ENCODE data around the gene ACD. TPM values are rescaled to one million over a fixed set of nuclear protein-coding genes. Genes with fewer than 3 reads are reported as not detected.
A peak's percentile ranks its signal among the peaks of the same experiment; 100 is the strongest.

The ACD gene
- total RNA-seq, 2 donors from 2014 or later = 11.4 to 33.6 TPM

DNA sequence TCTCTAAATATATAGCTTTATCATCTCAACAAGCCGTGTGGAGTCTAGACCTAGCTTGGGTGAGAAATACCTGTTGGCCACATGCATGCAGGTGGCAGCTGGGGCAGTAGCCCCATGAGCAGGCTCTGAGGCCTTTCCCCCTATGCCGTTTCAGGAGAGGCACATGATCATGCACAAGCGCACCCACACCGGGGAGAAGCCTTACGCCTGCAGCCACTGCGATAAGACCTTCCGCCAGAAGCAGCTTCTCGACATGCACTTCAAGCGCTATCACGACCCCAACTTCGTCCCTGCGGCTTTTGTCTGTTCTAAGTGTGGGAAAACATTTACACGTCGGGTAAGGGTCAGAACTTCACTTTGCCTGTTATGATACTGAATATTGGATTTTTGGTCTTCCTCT lies 31.8 kb downstream of the ACD start:
- Histone ChIP-seq H3K4me1 (no peaks in the 10 kb centered on the region), H3K9me3 (no peaks in the 10 kb centered on the region), H3K27me3 (no peaks in the 10 kb centered on the region), H3K27ac (no peak overlapping the region), H3K4me3 (no peak overlapping the region), H3K36me3 (replicated peaks in 1 of 2; ENCODE audit: insufficient read depth in 1 of 2, low read depth in 2 of 2) (peaks cover 6 to 40% of the 10 kb centered on the region in 2 donors)
- TF ChIP-seq POLR2A (IDR thresholded peaks at IDR 0.05) (no peak), CTCF (IDR thresholded peaks at IDR 0.05) (no peak)
- intact Hi-C loops (cut with DNase I) = no loop called here
- 91 to 95% methylated on average over 10 to 14 of the region's 14 CpGs for WGBS, 2 donors
- ATAC-seq (no peak), DNase-seq (no peak)

GRCh38 chr16:67613808-67614207 lies 46.3 kb downstream of the ACD start:
- Histone ChIP-seq H3K4me3 (no peak overlapping the region), H3K9me3 (no peaks in the 10 kb centered on the region), H3K27ac (no peak overlapping the region), H3K4me1 (no peaks in the 10 kb centered on the region), H3K27me3 (no peaks in the 10 kb centered on the region), H3K36me3 (replicated peaks in 1 of 2; ENCODE audit: insufficient read depth in 1 of 2, low read depth in 2 of 2) (peaks cover 0 to 17% of the 10 kb centered on the region in 2 donors)
- no peak for ATAC-seq
- DNase-seq = peak in 2 of 4 donors; percentile 16
- TF ChIP-seq POLR2A (IDR thresholded peaks at IDR 0.05) (no peak), CTCF (IDR thresholded peaks at IDR 0.05) (no peak)
- intact Hi-C loops (cut with DNase I) = no loop called here
- 90 to 91% methylated on average over 10 of the region's 10 CpGs for whole genome bisulfite sequencing, 2 donors

DNA sequence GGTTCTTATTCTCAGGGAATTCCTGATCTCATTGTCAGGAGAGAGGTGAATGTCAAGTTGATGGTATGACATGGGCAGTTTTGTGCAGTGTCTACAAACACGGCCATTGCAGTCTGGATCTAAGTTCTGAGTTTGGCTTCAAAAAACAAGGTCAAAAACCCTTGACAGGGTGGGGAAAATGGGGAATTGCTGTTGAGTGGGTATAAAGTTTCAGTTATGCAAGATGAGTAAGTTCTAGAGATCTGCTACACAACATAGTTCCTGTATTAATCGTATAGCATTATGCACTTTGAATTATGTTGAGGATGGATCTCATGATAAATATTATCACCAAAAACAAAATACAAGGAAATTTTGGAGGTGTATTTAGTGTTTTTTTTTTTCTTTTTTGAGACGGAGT lies 51.7 kb downstream of the ACD start:
- H3K9me3 ChIP-seq = no peaks in the 10 kb centered on the region
- H3K36me3 ChIP-seq (replicated peaks in 1 of 2; ENCODE audit: insufficient read depth in 1 of 2, low read depth in 2 of 2) = peaks cover 0 to 9% of the 10 kb centered on the region in 2 donors
- no peaks in the 10 kb centered on the region for H3K27me3 ChIP-seq
- TF ChIP-seq CTCF (IDR thresholded peaks at IDR 0.05) (no peak), POLR2A (IDR thresholded peaks at IDR 0.05) (no peak)
- intact Hi-C loops (cut with DNase I) = no loop called here
- no peak overlapping the region for H3K27ac ChIP-seq
- DNase-seq (no peak), ATAC-seq (no peak)
- no peak overlapping the region for H3K4me3 ChIP-seq
- H3K4me1 ChIP-seq = no peaks in the 10 kb centered on the region
- WGBS, 2 donors = 86 to 95% methylated on average over 3 of the region's 3 CpGs

Other genes starting within 250 kb of the ACD start
- 10 to 100 TPM; 13.0 to 57.0 TPM for gene ZDHHC1, start 243.8 kb downstream of the ACD start, total RNA-seq
- gene HSD11B2, start 229.1 kb downstream of the ACD start, total RNA-seq = 10 to 100 TPM in 1 of 2 donors, 1 to 10 TPM in 1; 5.4 to 13.8 TPM
- gene ATP6V0D1, start 179.1 kb downstream of the ACD start, total RNA-seq = 100 to 1,000 TPM in 1 of 2 donors, 10 to 100 TPM in 1; 53.7 to 102 TPM
- not detected for gene AGRP, start 176.7 kb downstream of the ACD start, total RNA-seq
- gene RIPOR1, start 131.4 kb downstream of the ACD start, total RNA-seq = 10 to 100 TPM; 37.9 to 62.6 TPM
- 10 to 100 TPM; 24.4 to 33.0 TPM for gene CTCF, start 97.7 kb downstream of the ACD start, total RNA-seq
- 1 to 10 TPM in 1 of 2 donors, under 1 TPM in 1; 0.52 to 2.3 TPM for gene CARMIL2, start 15.1 kb downstream of the ACD start, total RNA-seq
- gene PARD6A, start 700 bp upstream of the ACD start, total RNA-seq = 10 to 100 TPM; 21.1 to 22.8 TPM
- 10 to 100 TPM; 68.0 to 91.0 TPM for gene ENKD1, start 6.5 kb upstream of the ACD start, total RNA-seq
- gene C16orf86, start 6.6 kb upstream of the ACD start, total RNA-seq = 1 to 10 TPM; 7.5 to 9.6 TPM
- 10 to 100 TPM; 15.8 to 18.1 TPM for gene GFOD2, start 59.1 kb upstream of the ACD start, total RNA-seq
- 1 to 10 TPM; 6.3 to 9.3 TPM for gene RANBP10, start 146.3 kb upstream of the ACD start, total RNA-seq
- gene TSNAXIP1, start 146.6 kb upstream of the ACD start, total RNA-seq = 1 to 10 TPM in 1 of 2 donors, not detected in 1; 1.6 TPM
- gene THAP11, start 182.1 kb upstream of the ACD start, total RNA-seq = 10 to 100 TPM; 23.7 to 42.8 TPM
- 10 to 100 TPM; 39.2 to 42.8 TPM for gene NUTF2, start 186.7 kb upstream of the ACD start, total RNA-seq
- gene CENPT, start 187.4 kb upstream of the ACD start, total RNA-seq = 100 to 1,000 TPM in 1 of 2 donors, 10 to 100 TPM in 1; 57.1 to 122 TPM
- gene EDC4, start 212.8 kb upstream of the ACD start, total RNA-seq = 10 to 100 TPM; 26.7 to 55.7 TPM
- gene NRN1L, start 224.6 kb upstream of the ACD start, total RNA-seq = not detected
- 10 to 100 TPM; 15.0 to 16.8 TPM for gene PSKH1, start 233.0 kb upstream of the ACD start, total RNA-seq

Measured in body of pancreas (tissue), 4 donors.